Endothelial cell of umbilical vein (primary cell): ENCODE results near the gene HIGD1A. TPM values are rescaled to one million over a fixed set of nuclear protein-coding genes. Genes with fewer than 3 reads are reported as not detected.

Experiments used
- BruUV-seq: library from RNA; stranded (reverse); fragments of 400-500 nt; replicated peaks from 2 replicates; lab custom pipeline; 2021; lab: Mats Ljungman, UMichigan
- CTCF ChIA-PET: fragments of 300-600, 350-600 bp; sonication (Branson Sonifier 250); formaldehyde crosslinking; loops from one replicate; lab custom pipeline; 2021; ENCODE audit warnings: antibody characterized with exemption, inconsistent platforms; lab: Charles Lee
- POLR2A ChIA-PET: fragments of 300-600, 350-600 bp; sonication (Branson Sonifier 250); formaldehyde crosslinking; loops from one replicate; lab custom pipeline; 2021; ENCODE audit warnings: antibody characterized with exemption, inconsistent platforms; lab: Charles Lee
- DNase-seq: peaks from one replicate; pipeline ENCODE4 v3.0.0-alpha.2; 2011; ENCODE audit warnings: low read depth, low spot score
- FAIRE-seq: peaks from 2 replicates; lab custom pipeline; 2011; peaks lifted over from hg19 to GRCh38; lab: Jason Lieb, UNC
- H2AFZ ChIP-seq: 2 replicates; pipeline ENCODE4 v1.6.0; 2012; ENCODE audit warnings: low read depth, low read length, control low read depth, inconsistent platforms
- H3K27ac ChIP-seq: 2 replicates; pipeline ENCODE4 v1.5.1; 2011; ENCODE audit warnings: low read depth, mild to moderate bottlenecking, control low read depth, low read length, moderate library complexity; ENCODE audit not compliant: insufficient read depth
- H3K27me3 ChIP-seq, 2 experiments: 2 replicates each; pipeline versions ENCODE4 v1.6.0 to v1.6.1; 2011; ENCODE audit warnings: low read length in 2 of 2, mixed read lengths in 1 of 2; ENCODE audit not compliant: control insufficient read depth in 2 of 2, insufficient read depth in 2 of 2
- H3K36me3 ChIP-seq, 2 experiments: 2 replicates in 1 of 2; 3 replicates in 1 of 2; pipeline ENCODE4 v1.5.1; 2011; ENCODE audit warnings: low read length in 2 of 2, mild to moderate bottlenecking in 1 of 2, moderate library complexity in 1 of 2; ENCODE audit not compliant: control insufficient read depth in 2 of 2, insufficient read depth in 2 of 2; ENCODE audit errors: extremely low read depth in 1 of 2
- H3K4me1 ChIP-seq: 3 replicates; pipeline ENCODE4 v1.5.1; 2011; ENCODE audit warnings: mild to moderate bottlenecking, low read length; ENCODE audit not compliant: control insufficient read depth, insufficient read depth; ENCODE audit errors: extremely low read depth
- H3K4me2 ChIP-seq: 2 replicates; pipeline ENCODE4 v1.6.1; 2011; ENCODE audit warnings: low read length, control low read depth, mixed read lengths; ENCODE audit not compliant: insufficient read depth
- H3K4me3 ChIP-seq, 3 experiments: fragments of 200-600 bp in 1 of 3; sonication (generic), shearing (Covaris generic) in 1 of 3; replicated peaks in 1 of 3; 2 replicates each; pipeline ENCODE4 v1.5.1; 2011 to 2016; ENCODE audit warnings: control low read depth in 3 of 3, low read length in 3 of 3, mild to moderate bottlenecking in 2 of 3, inconsistent platforms in 1 of 3, low read depth in 1 of 3, moderate library complexity in 1 of 3; ENCODE audit not compliant: insufficient read depth in 1 of 3
- H3K79me2 ChIP-seq: 2 replicates; pipeline ENCODE4 v1.6.0; 2012; ENCODE audit warnings: low read length, inconsistent platforms; ENCODE audit not compliant: control insufficient read depth, insufficient read depth
- H3K9ac ChIP-seq: replicated peaks from 2 replicates; pipeline ENCODE3; 2011; ENCODE audit warnings: low read length, control low read depth; ENCODE audit not compliant: insufficient read depth; ENCODE audit errors: extremely low read depth
- H3K9me1 ChIP-seq: replicated peaks from 3 replicates; pipeline ENCODE4 v1.6.0; 2011; ENCODE audit warnings: mild to moderate bottlenecking, low read length; ENCODE audit not compliant: control insufficient read depth, insufficient read depth; ENCODE audit errors: extremely low read depth
- H3K9me3 ChIP-seq: replicated peaks from 2 replicates; pipeline ENCODE4 v1.5.1; 2012; ENCODE audit warnings: low read length, inconsistent platforms; ENCODE audit not compliant: control insufficient read depth, insufficient read depth
- H4K20me1 ChIP-seq: replicated peaks from 2 replicates; pipeline ENCODE3; 2011; ENCODE audit warnings: mild to moderate bottlenecking, low read length; ENCODE audit not compliant: control insufficient read depth, insufficient read depth; ENCODE audit errors: extremely low read depth
- CTCF ChIP-seq, 2 donors: IDR thresholded peaks; 1 replicate in 1 of 2; 2 replicates in 1 of 2; pipeline ENCODE4 v1.5.1; 2011; ENCODE audit warnings: low read length in 2 of 2, mild to moderate bottlenecking in 2 of 2, moderate library complexity in 2 of 2, control low read depth in 1 of 2, inconsistent platforms in 1 of 2, low read depth in 1 of 2; ENCODE audit not compliant: insufficient read depth in 1 of 2; ENCODE audit errors: extremely low read depth in 1 of 2
- EZH2 ChIP-seq: IDR thresholded peaks from 2 replicates; pipeline ENCODE4 v1.6.1; 2012; ENCODE audit warnings: borderline replicate concordance, low read depth, mild to moderate bottlenecking, moderate library complexity, low read length, inconsistent platforms; ENCODE audit not compliant: severe bottlenecking
- FOS ChIP-seq: IDR thresholded peaks from 2 replicates; pipeline ENCODE4 v1.6.1; 2011; ENCODE audit warnings: mild to moderate bottlenecking, low read length, moderate library complexity, borderline replicate concordance; ENCODE audit not compliant: insufficient read depth
- GATA2 ChIP-seq: IDR thresholded peaks from 2 replicates; pipeline ENCODE4 v1.7.0; 2011; ENCODE audit warnings: low read depth, mild to moderate bottlenecking, moderate library complexity, mixed read lengths, low read length; ENCODE audit not compliant: insufficient read length, insufficient read depth
- JUN ChIP-seq: IDR thresholded peaks from 2 replicates; pipeline ENCODE4 v1.6.1; 2011; ENCODE audit warnings: borderline replicate concordance, low read depth; ENCODE audit not compliant: insufficient read length, insufficient read depth
- MYC ChIP-seq: IDR thresholded peaks from one replicate; pipeline ENCODE4 v1.6.1; 2011; ENCODE audit warnings: mild to moderate bottlenecking, low read depth, low read length
- POLR2A ChIP-seq: IDR thresholded peaks from 2 replicates; pipeline ENCODE4 v1.6.1; 2012; ENCODE audit warnings: low read depth, mild to moderate bottlenecking, control low read depth, low read length
- POLR2AphosphoS5 ChIP-seq: IDR thresholded peaks from 2 replicates; pipeline ENCODE4 v1.6.1; 2012; ENCODE audit warnings: low read depth, mild to moderate bottlenecking, control low read depth, low read length, moderate library complexity; ENCODE audit not compliant: insufficient read depth
- dilution Hi-C: fragments of 300-500 bp; cut with MboI; formaldehyde crosslinking; loops from one replicate; pipeline ENCODE4 v1.15.0; 2019; ENCODE audit warnings: low sequenced_read_pairs; ENCODE audit not compliant: extremely low pct_ligation_motif_present
- intact Hi-C: fragments of 100-400 bp; cut with micrococcal nuclease; formaldehyde crosslinking; loops from one replicate; pipeline ENCODE4 v1.10.0; 2022
- polyA plus RNA-seq, 4 experiments: library from polyadenylated mRNA; depleted of rRNA in 3 of 4; stranded (reverse) in 3 of 4; unstranded in 1 of 4; fragments of >200 nt; gene quantifications; 2 replicates each; pipeline versions ENCODE4 v1.2.1 to v1.2.3, GENCODE V29; 2011 to 2012; ENCODE audit warnings: missing spikeins in 1 of 4
- total RNA-seq: library from RNA; stranded (reverse); gene quantifications from 2 replicates; pipeline ENCODE4 v1.2.3, GENCODE V29; 2021
- TF ChIP-seq, protein P1 (sequence below): IDR thresholded peaks from 2 replicates; pipeline ENCODE4 v1.6.1; 2011; ENCODE audit not compliant: insufficient read depth, insufficient read length

HIGD1A gene
- total and polyA plus RNA-seq, 2 donors (not counting 3 experiments of a cell fraction or from before 2014, with no cell fraction given), result 59.5 to 68.9 TPM

- Histone ChIP-seq H3K9me1 (no peaks in the 10 kb centered on the region), H3K9ac (no peak overlapping the region), H3K9me3 (no peaks in the 10 kb centered on the region), H2AFZ (no peak overlapping the region), H3K4me3 (no peak overlapping the region), H3K27ac (no peak overlapping the region), H3K4me2 (no peak overlapping the region), H3K79me2 (no peaks in the 10 kb centered on the region), H3K4me1 (no peaks in the 10 kb centered on the region), H3K27me3 (peaks cover 6 to 8% of the 10 kb centered on the region in 2 experiments), H4K20me1 (no peaks in the 10 kb centered on the region), H3K36me3 (no peaks in the 10 kb centered on the region)
- intact Hi-C loops (no loop called here), dilution Hi-C loops (no loop called here)
- POLR2A ChIA-PET, result no interaction called here
- BruUV-seq, result no TSS peak
- DNase-seq (no peak), FAIRE-seq (no peak)
- CTCF ChIA-PET, result no interaction called here
- TF ChIP-seq GATA2, result no peak
- TF ChIP-seq, protein P1, sequence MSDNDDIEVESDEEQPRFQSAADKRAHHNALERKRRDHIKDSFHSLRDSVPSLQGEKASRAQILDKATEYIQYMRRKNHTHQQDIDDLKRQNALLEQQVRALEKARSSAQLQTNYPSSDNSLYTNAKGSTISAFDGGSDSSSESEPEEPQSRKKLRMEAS, result no peak
- TF ChIP-seq FOS, result no peak
- no peak for TF ChIP-seq EZH2
- TF ChIP-seq POLR2AphosphoS5, result no peak
- no peak for TF ChIP-seq JUN
- TF ChIP-seq POLR2A, result no peak
- no peak for TF ChIP-seq MYC
- TF ChIP-seq CTCF (IDR thresholded peaks at IDR 0.05; ENCODE audit: extremely low read depth in 1 of 2, insufficient read depth in 1 of 2, low read depth in 1 of 2, low read length in 2 of 2), result no peak
Measured at GRCh38 chr3:42826141-42826540, 21.9 kb upstream of the HIGD1A start.
